ENCODE results near the gene TTC23.

- TF ChIP-seq CTCF (IDR thresholded peaks at IDR 0.05): no peak
- no peak for TF ChIP-seq EP300 (IDR thresholded peaks at IDR 0.05)
- no peak for TF ChIP-seq MAX (IDR thresholded peaks at IDR 0.05)
- no peak for TF ChIP-seq NR3C1 (IDR thresholded peaks at IDR 0.05)
- no peak for TF ChIP-seq POLR2A (IDR thresholded peaks at IDR 0.05; ENCODE audit: low read length)
- TF ChIP-seq RAD21 (conservative IDR thresholded peaks at IDR 0.05 in 1 of 2, IDR thresholded peaks at IDR 0.05 in 1 of 2): no peak
- TF ChIP-seq POLR2AphosphoS2 (conservative IDR thresholded peaks at IDR 0.05; ENCODE audit: low read length): no peak
- no peak for TF ChIP-seq HMGXB4 (CRISPR knock-in tag; IDR thresholded peaks at IDR 0.05; ENCODE audit: borderline replicate concordance)
- no peak for TF ChIP-seq BCL3 (IDR thresholded peaks at IDR 0.05)
Measured at GRCh38 chr15:99110581-99111320, 138.6 kb downstream of the TTC23 start.

Data from A549 (cell line).